Calu3 (cell line): Measurements from ENCODE around the gene DDX31. TPM values are rescaled to one million over a fixed set of nuclear protein-coding genes. Genes with fewer than 3 reads are reported as not detected.
A peak's percentile ranks its signal among the peaks of the same experiment; 100 is the strongest.

Experiments used
- BruUV-seq: library from RNA; stranded (reverse); fragments of 400-500 nt; replicated peaks from 2 replicates; lab custom pipeline; 2021; lab: Mats Ljungman, UMichigan
- CTCF ChIA-PET: fragments of 300-600 bp; sonication (Branson Sonifier 250); formaldehyde crosslinking; loops from one replicate; lab custom pipeline; 2022; ENCODE audit warnings: antibody characterized with exemption; lab: Charles Lee
- DNase-seq: peaks from one replicate; pipeline ENCODE4 v3.0.0; 2022
- H3K27ac Mint-ChIP-seq: one replicate; pipeline ENCODE4 v1.8.0; 2022; ENCODE audit warnings: mixed read lengths; ENCODE audit not compliant: unreplicated experiment
- H3K27me3 Mint-ChIP-seq: one replicate; pipeline ENCODE4 v1.8.0; 2022; ENCODE audit warnings: mixed read lengths; ENCODE audit not compliant: unreplicated experiment
- H3K36me3 Mint-ChIP-seq: one replicate; pipeline ENCODE4 v1.8.0; 2022; ENCODE audit warnings: mild to moderate bottlenecking, moderate library complexity, mixed read lengths; ENCODE audit not compliant: insufficient read depth, unreplicated experiment
- H3K4me1 Mint-ChIP-seq: one replicate; pipeline ENCODE4 v1.8.0; 2022; ENCODE audit warnings: mild to moderate bottlenecking, low read depth, mixed read lengths; ENCODE audit not compliant: unreplicated experiment
- H3K4me3 Mint-ChIP-seq: one replicate; pipeline ENCODE4 v1.8.0; 2022; ENCODE audit warnings: mild to moderate bottlenecking, low read depth, moderate library complexity, mixed read lengths; ENCODE audit not compliant: unreplicated experiment
- H3K9me3 Mint-ChIP-seq: one replicate; pipeline ENCODE4 v1.8.0; 2022; ENCODE audit warnings: low read depth, mixed read lengths; ENCODE audit not compliant: unreplicated experiment
- intact Hi-C: fragments of 100-400 bp; cut with micrococcal nuclease; formaldehyde crosslinking; loops from one replicate; pipeline ENCODE4 v1.10.0; 2022; ENCODE audit not compliant: unreplicated experiment
- total RNA-seq: library from RNA; stranded (reverse); gene quantifications from 2 replicates; pipeline ENCODE4 v1.2.3, GENCODE V29; 2022
- TF ChIP-seq, protein P1 (sequence below): fragments of 200-600 bp; IDR thresholded peaks from one replicate; pipeline ENCODE4 v1.8.0; 2022; ENCODE audit warnings: antibody characterized with exemption; ENCODE audit not compliant: unreplicated experiment

Gene DDX31
- total RNA-seq, 1 experiment from 2014 or later = 18.4 TPM

DNA sequence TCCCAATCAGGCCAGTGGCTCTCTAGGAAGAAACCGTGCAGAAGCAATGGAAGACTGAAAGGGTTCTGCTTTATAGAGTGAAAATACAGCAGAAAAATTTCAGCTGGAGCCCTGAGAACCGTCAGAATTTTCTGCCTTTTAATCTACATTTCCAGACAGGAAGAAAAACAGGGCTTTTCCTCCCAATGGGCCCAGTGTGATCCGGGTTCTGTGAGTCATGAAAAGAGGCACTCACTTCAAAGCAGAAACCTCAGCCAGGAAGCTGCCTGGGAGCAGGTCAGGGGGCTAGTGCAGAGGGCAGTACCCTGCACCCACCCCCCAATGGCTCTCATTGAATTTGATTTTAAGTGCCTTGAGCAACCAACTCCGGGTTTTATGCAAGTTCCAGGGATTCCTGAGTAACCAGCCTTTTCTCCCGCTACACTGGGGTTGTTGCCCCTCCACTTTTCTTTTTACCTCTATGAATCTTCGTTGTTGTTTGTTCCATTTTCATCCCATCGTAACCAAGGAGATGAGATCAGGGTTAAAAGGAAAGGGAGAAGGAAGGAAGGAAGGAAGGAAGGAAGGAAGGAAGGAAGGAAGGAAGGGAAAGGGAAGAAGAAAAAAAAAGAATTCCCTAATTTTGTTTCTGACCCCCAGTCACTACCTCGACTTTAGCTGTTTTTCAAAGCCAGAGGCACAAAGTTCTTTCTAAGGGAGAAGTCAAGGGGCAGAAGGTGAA lies 86.0 kb downstream of the DDX31 start:
- TF ChIP-seq, protein P1, sequence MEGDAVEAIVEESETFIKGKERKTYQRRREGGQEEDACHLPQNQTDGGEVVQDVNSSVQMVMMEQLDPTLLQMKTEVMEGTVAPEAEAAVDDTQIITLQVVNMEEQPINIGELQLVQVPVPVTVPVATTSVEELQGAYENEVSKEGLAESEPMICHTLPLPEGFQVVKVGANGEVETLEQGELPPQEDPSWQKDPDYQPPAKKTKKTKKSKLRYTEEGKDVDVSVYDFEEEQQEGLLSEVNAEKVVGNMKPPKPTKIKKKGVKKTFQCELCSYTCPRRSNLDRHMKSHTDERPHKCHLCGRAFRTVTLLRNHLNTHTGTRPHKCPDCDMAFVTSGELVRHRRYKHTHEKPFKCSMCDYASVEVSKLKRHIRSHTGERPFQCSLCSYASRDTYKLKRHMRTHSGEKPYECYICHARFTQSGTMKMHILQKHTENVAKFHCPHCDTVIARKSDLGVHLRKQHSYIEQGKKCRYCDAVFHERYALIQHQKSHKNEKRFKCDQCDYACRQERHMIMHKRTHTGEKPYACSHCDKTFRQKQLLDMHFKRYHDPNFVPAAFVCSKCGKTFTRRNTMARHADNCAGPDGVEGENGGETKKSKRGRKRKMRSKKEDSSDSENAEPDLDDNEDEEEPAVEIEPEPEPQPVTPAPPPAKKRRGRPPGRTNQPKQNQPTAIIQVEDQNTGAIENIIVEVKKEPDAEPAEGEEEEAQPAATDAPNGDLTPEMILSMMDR = no peak
- intact Hi-C loops = no loop called here
- DNase-seq = no peak
- no peak overlapping the region for H3K4me3 Mint-ChIP-seq
- CTCF ChIA-PET = no interaction called here
- no peaks in the 10 kb centered on the region for H3K9me3 Mint-ChIP-seq
- no peak overlapping the region for H3K27ac Mint-ChIP-seq
- no peaks in the 10 kb centered on the region for H3K4me1 Mint-ChIP-seq
- H3K36me3 Mint-ChIP-seq = no peaks in the 10 kb centered on the region
- peaks cover 62% of the 10 kb centered on the region for H3K27me3 Mint-ChIP-seq
- BruUV-seq = no TSS peak

- DNase-seq = no peak
- Mint-ChIP-seq H3K4me3 (no peak overlapping the region), H3K9me3 (no peaks in the 10 kb centered on the region), H3K27me3 (peaks cover 62% of the 10 kb centered on the region), H3K27ac (no peak overlapping the region), H3K36me3 (no peaks in the 10 kb centered on the region), H3K4me1 (no peaks in the 10 kb centered on the region)
- no TSS peak for BruUV-seq
- TF ChIP-seq, protein P1 = no peak
- CTCF ChIA-PET = no interaction called here
- intact Hi-C loops = no loop called here
Measured at GRCh38 chr9:132582786-132583583, 86.8 kb downstream of the DDX31 start.

DNA sequence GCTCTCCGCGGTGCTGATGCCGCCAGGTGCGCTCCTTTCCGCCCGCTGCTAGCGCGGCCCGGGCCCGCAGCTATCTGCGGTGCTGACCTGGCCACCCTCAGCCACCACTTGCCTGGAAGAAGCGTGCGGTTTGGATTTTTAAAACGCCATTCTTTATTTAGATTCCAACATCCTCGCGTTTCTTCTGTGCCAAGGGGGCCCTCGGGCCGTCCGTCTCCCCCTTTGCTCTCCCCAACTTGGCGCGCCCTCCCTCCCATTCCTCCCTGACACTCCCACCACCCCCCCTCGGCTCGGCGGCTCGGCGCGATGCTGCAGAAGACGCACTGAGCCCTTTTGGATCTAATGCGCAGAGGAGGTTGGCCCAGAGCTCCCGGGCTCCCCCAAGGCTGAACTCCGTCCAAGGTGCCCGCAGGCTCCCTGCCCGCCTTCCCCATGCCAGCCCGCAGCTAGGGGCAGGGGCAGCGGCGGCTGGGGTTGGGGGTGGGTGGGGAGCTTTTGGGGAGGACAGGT lies 87.5 kb downstream of the DDX31 start, which contains the start of gene BARHL1:
Gene BARHL1 (plus strand): TSS at position 331 of the 510 bp plus-strand sequence. CDS start 192 bp downstream, outside the sequence.
- H3K27me3 Mint-ChIP-seq = peaks cover 63% of the 10 kb centered on the region

DNA sequence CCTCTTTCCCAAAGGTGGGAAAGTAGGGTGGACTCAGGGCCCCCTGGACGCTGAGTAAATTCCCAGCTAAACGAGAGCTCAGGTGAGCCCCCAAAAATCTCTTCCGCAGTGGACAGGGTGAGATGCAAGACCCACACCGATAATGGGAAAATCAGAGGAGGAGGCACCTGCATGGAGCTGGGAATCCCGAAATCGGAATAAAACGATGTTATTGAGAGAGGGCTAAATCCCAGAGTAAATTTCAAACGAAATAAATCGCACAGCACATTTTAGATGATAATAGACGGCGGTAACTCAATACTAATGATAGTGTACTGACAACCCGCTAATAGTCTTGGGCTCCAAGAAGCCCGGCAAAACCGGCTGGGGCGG lies 90.4 kb downstream of the DDX31 start:
- DNase-seq = no peak
- intact Hi-C loops = loop anchor here (5.0 kb wide), 1 partner anchor 167 kb away; the partner anchor contains the start of gene CFAP77
- TF ChIP-seq, protein P1 = no peak
- Mint-ChIP-seq H3K4me3 (no peak overlapping the region), H3K27me3 (peaks cover 68% of the 10 kb centered on the region), H3K4me1 (no peaks in the 10 kb centered on the region), H3K36me3 (peaks cover 4% of the 10 kb centered on the region), H3K9me3 (no peaks in the 10 kb centered on the region), H3K27ac (no peak overlapping the region)
- CTCF ChIA-PET = no interaction called here
- no TSS peak for BruUV-seq

More for the DNA sequence above, 87.5 kb downstream of the DDX31 start, which contains the start of gene BARHL1:
- Mint-ChIP-seq H3K9me3 (no peaks in the 10 kb centered on the region), H3K4me1 (no peaks in the 10 kb centered on the region), H3K36me3 (no peaks in the 10 kb centered on the region), H3K4me3 (peak within 1 kb of the TSS; percentile 70), H3K27ac (no peak within 1 kb of the TSS)
- intact Hi-C loops = no loop called here
- BruUV-seq = no TSS peak
- TF ChIP-seq, protein P1 = no peak
- no peak for DNase-seq
- CTCF ChIA-PET = no interaction called here
